Measurements from ENCODE around the gene NEAT1. TPM values are rescaled to one million over a fixed set of nuclear protein-coding genes. Genes with fewer than 3 reads are reported as not detected.

NEAT1 gene
- total RNA-seq, 2 experiments from 2014 or later: 525 to 618 TPM

DNA sequence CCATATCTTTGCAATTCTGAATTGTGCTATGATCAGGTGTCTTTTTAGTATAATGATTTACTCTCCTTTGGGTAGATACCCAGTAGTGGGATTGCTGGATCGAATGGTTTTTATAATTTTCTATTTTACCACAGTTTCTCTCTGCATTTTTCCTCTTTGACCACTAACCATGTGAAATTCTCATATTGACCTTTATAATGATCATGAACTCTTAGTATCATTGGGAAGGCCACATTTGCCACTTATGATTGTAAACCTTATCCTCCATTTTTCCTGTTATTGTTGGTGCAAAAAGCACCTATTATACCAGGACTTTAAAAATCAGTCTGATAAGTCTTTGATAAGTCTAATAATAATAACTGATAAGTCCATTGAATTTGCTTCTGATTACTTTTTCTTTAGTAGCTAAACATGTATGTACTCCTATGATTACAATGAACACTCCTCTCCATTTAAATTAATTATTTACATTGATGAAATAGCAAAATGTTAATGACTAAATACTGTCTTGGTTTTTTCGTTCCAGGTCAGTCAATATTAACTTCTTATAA is 9.6 kb downstream of the NEAT1 start:
- no peaks in the 10 kb centered on the region for H3K9me3 Mint-ChIP-seq (ENCODE audit: low read depth)
- peak overlapping the region; percentile 79 for H3K27ac Mint-ChIP-seq
- CTCF ChIA-PET: interaction anchor here (0.9 to 1.5 kb wide), 9 partner anchors 8 to 78 kb away, joined by 3 to 24 read pairs (median 3); no protein-coding TSS in a partner anchor

DNA sequence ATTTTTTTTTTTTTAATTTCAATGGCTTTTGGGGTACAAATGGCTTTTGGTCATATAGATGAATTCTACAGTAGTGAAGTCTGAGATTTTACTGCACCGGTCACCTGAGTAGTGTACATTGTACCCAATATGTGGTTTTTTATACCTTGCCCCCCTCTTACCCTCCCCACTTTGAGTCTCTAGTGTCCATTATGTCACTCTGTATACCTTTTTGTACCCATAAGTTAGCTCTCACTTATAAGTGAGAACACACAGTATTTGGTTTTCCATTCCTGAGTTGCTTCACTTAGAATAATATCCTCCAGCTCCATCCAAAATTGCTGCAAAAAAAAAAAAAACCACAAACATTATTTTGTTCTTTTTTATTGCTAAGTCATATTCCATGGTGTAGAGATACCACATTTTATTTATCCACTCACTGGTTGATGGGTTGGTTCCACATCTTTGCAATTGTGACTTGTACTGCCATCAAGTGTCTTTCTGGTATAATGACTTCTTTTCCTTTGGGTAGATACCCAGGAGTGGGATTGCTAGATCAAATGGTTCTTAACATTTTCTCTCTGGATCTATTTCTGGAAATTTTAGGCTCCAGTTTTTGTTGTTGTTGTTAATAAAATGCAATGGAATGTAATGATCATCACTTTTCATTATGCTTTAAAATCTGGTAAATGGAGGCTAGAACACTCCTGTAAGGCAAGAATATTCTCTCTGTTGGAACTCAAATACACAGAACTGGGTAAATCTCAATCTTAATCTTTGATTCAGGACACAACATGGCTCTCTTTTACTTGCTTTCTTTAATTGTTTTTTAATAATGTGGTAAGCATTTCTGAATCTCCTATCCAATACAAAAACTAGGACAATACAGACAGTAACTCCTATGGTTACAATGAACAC is 10.3 kb downstream of the NEAT1 start:
- DNase-seq (peak; percentile 32), ATAC-seq (no peak)
- peaks cover 59% of the 10 kb centered on the region for H3K36me3 Mint-ChIP-seq
- H3K9me3 Mint-ChIP-seq (ENCODE audit: low read depth): no peaks in the 10 kb centered on the region
- H3K27ac Mint-ChIP-seq: peak overlapping the region; percentile 71
- CTCF ChIA-PET: interaction anchor here (0.9 to 2.8 kb wide), 10 partner anchors 9 to 77 kb away, joined by 3 to 24 read pairs (median 3); no protein-coding TSS in a partner anchor
- no peak overlapping the region for H3K4me3 Mint-ChIP-seq
- H3K4me1 Mint-ChIP-seq: peaks cover 84% of the 10 kb centered on the region
- H3K27me3 Mint-ChIP-seq: no peaks in the 10 kb centered on the region

More for the DNA sequence above, 9.6 kb downstream of the NEAT1 start:
- ATAC-seq (no peak), DNase-seq (no peak)
- H3K4me1 Mint-ChIP-seq: peaks cover 84% of the 10 kb centered on the region
- peaks cover 59% of the 10 kb centered on the region for H3K36me3 Mint-ChIP-seq
- H3K4me3 Mint-ChIP-seq: peak overlapping the region; percentile 38
- H3K27me3 Mint-ChIP-seq: no peaks in the 10 kb centered on the region

DNA sequence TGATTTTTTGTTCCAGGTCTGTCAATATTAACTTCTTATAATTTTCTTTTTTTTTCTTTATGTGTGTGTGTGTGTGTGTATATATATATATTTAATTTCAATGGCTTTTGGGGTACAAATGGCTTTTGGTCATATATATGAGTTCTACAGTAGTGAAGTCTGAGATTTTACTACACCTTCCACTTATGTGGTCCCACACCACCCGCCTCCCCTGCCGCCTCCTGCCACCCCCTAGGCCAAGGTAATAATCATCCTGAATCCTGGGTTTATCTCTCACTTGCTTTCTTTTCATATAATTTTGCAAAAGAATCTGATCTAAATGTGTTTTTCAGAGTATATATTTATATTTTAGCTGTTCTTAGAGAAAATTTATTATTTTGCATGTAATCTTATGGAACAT is 11.1 kb downstream of the NEAT1 start:
- no peak overlapping the region for H3K27ac Mint-ChIP-seq
- H3K9me3 Mint-ChIP-seq (ENCODE audit: low read depth): no peaks in the 10 kb centered on the region
- no peaks in the 10 kb centered on the region for H3K27me3 Mint-ChIP-seq
- no peak overlapping the region for H3K4me3 Mint-ChIP-seq
- ATAC-seq (no peak), DNase-seq (peak; percentile 9)
- H3K36me3 Mint-ChIP-seq: peaks cover 59% of the 10 kb centered on the region
- CTCF ChIA-PET: interaction anchor here (0.6 to 2.8 kb wide), 2 partner anchors 18 to 80 kb away, joined by 3 to 11 read pairs; no protein-coding TSS in a partner anchor
- peaks cover 82% of the 10 kb centered on the region for H3K4me1 Mint-ChIP-seq

DNA sequence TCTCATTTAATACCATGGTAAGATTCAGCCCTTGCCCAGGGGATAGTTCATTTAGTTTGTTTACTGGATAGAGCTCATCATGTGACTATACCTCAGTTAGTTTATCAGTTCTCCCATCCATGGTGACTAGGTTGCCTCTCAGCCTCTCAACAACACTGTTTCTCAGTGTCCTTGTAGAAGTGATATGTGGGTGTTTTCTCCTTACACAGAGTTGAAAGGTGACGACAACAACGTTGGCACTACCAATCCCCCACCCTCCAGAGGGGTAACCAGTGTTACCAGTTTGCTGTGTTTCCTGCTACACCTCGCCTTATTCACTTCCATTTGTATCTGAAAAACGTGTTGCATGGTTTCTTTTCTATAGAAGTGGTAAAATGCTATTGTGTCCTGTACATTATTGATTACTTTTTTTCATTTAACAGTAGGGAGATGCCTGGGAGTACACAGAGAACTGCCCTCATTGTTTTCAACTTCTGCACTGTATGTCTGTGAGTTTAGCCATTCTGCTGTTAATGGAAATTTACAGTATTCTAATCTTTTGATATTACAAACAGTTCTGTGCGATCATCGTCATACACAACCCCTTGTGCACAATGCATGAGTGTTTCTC is 11.6 kb downstream of the NEAT1 start:
- DNase-seq: peak; percentile 31
- H3K27ac Mint-ChIP-seq: peak overlapping the region; percentile 23
- H3K36me3 Mint-ChIP-seq: peaks cover 61% of the 10 kb centered on the region
- peaks cover 85% of the 10 kb centered on the region for H3K4me1 Mint-ChIP-seq
- H3K9me3 Mint-ChIP-seq (ENCODE audit: low read depth): no peaks in the 10 kb centered on the region
- ATAC-seq: no peak
- no peak overlapping the region for H3K4me3 Mint-ChIP-seq
- no peaks in the 10 kb centered on the region for H3K27me3 Mint-ChIP-seq
- CTCF ChIA-PET: interaction anchor here (0.6 to 2.8 kb wide), 2 partner anchors 18 to 80 kb away, joined by 3 to 11 read pairs; no protein-coding TSS in a partner anchor

DNA sequence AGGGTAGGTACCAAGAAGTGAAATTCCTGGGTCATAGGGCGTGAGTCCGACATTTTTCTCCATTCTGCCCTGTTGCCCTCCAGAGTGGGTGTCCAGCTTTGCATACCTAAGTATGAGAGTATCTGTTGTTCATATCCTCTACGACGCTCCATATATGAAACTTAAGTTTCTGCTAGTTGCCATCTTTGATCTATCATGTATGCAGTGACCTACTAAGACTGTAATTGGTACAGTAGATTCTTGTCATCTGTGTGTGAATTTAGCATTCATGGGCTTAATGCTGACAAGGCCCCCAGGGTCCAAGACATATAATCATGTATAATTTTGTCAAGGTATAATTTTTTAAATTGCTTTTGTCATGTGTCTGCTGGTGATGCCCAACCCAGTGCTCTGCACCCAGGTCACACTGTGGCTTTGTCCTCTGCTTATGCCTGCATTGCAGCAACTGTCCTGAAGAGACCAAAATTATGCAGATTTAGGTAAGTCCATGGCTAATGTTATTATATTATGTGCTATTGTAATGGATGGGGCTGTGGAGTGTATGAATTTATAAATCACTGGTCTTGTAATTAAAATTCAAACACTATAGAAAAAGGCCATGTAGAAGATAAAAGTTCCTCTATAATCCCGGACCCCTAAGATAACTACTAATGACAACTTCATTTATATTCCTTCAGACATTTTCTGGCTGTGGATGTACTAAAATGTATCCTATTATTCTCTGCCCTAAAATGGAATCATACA is 12.2 kb downstream of the NEAT1 start:
- H3K9me3 Mint-ChIP-seq (ENCODE audit: low read depth): no peaks in the 10 kb centered on the region
- DNase-seq (peak; percentile 35), ATAC-seq (no peak)
- H3K4me1 Mint-ChIP-seq: peaks cover 85% of the 10 kb centered on the region
- no peaks in the 10 kb centered on the region for H3K27me3 Mint-ChIP-seq
- peak overlapping the region; percentile 23 for H3K27ac Mint-ChIP-seq
- CTCF ChIA-PET: interaction anchor here (2.8 kb wide), 1 partner anchor 19 kb away, joined by 11 read pairs; no protein-coding TSS in a partner anchor
- peaks cover 65% of the 10 kb centered on the region for H3K36me3 Mint-ChIP-seq
- no peak overlapping the region for H3K4me3 Mint-ChIP-seq

DNA sequence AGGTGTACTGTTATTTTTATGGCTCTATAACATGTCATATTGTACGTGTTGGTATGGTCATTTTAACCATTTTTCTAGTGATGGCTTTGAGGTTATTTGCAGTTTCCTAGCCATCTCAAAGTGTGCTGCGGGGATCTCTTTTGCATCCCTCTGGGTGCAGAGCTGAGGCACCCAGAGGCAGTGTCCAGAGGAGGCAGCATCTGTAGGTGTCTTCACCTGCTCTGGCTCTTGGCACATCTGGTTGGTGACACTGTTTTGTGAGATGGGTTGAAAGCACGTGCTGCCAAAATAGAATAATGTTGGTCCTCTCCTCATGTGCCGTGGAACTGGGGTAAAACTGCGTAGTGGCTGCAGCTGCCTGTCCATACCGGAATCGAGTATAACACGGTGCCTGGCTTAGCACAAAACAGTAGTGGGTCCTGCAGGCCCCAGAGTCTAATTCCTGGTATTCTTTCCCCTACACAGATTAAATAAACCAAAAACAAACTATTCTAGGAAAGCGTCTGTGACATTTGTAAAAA is 12.9 kb downstream of the NEAT1 start:
- no peaks in the 10 kb centered on the region for H3K27me3 Mint-ChIP-seq
- CTCF ChIA-PET: interaction anchor here (2.8 kb wide), 1 partner anchor 19 kb away, joined by 11 read pairs; no protein-coding TSS in a partner anchor
- no peak overlapping the region for H3K27ac Mint-ChIP-seq
- H3K36me3 Mint-ChIP-seq: peaks cover 64% of the 10 kb centered on the region
- H3K4me3 Mint-ChIP-seq: no peak overlapping the region
- no peaks in the 10 kb centered on the region for H3K9me3 Mint-ChIP-seq (ENCODE audit: low read depth)
- peaks cover 84% of the 10 kb centered on the region for H3K4me1 Mint-ChIP-seq
- no peak for ATAC-seq
- peak; percentile 27 for DNase-seq

DNA sequence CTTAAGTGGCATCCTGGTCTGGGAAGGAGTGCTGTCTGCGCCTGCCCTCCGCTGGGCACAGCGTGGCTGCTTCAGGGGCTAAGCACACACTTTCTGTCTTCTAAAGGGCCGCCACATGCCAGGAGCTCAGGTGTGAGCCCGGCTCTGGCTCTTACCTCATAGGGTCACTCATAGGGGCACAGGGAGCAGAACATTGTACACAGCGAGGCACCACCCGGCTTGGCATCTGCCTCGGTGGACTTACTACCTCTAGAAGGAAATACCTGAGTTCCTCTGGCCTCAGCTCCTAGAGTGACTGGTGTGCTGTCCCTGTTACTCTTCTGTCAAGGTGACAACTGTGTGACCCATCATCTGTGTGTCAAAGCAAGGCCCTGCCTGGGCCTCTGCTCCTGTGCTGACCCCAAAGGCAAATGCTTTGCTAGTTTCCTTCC is 13.4 kb downstream of the NEAT1 start:
- H3K27me3 Mint-ChIP-seq: no peaks in the 10 kb centered on the region
- no peak overlapping the region for H3K4me3 Mint-ChIP-seq
- H3K27ac Mint-ChIP-seq: peak overlapping the region; percentile 44
- peaks cover 65% of the 10 kb centered on the region for H3K36me3 Mint-ChIP-seq
- H3K4me1 Mint-ChIP-seq: peaks cover 83% of the 10 kb centered on the region
- CTCF ChIA-PET: interaction anchor here (2.8 kb wide), 1 partner anchor 20 kb away, joined by 11 read pairs; no protein-coding TSS in a partner anchor
- DNase-seq (peak; percentile 39), ATAC-seq (no peak)
- no peaks in the 10 kb centered on the region for H3K9me3 Mint-ChIP-seq (ENCODE audit: low read depth)

DNA sequence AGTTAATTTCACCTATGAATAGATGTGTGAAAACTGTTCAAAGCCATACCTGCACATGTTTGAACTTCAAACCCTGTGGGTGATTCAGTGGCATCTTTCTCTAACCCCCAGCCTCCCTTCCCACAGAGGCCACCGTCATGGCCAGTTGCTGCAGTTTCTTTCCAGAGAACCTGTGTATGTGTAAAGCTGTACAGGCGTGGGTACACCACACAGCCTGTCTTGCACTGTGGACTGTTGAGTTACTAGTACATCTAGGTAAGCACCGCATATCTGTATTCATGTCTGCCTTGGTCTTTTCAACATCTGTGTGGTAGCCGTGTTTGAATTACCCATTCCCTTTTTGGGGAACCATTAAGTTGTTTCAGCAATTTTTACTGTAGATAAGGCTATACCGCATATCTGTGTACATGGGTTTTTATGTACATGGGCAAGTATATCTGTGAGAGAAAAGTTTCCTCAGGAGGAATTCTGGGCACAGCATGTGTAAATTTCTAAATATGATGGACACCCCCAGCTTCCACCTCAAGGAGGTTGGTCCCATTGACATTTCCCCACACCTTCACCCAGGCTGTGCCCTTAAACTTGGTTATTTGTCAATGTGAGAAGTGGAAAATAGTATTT is 13.9 kb downstream of the NEAT1 start:
- H3K9me3 Mint-ChIP-seq (ENCODE audit: low read depth): no peaks in the 10 kb centered on the region
- peak; percentile 39 for DNase-seq
- CTCF ChIA-PET: interaction anchor here (1.2 to 1.9 kb wide), 2 partner anchors 20 to 73 kb away, joined by 4 to 11 read pairs; no protein-coding TSS in a partner anchor
- H3K4me3 Mint-ChIP-seq: no peak overlapping the region
- peaks cover 64% of the 10 kb centered on the region for H3K36me3 Mint-ChIP-seq
- no peaks in the 10 kb centered on the region for H3K27me3 Mint-ChIP-seq
- peaks cover 84% of the 10 kb centered on the region for H3K4me1 Mint-ChIP-seq
- ATAC-seq: no peak
- H3K27ac Mint-ChIP-seq: peak overlapping the region; percentile 44

DNA sequence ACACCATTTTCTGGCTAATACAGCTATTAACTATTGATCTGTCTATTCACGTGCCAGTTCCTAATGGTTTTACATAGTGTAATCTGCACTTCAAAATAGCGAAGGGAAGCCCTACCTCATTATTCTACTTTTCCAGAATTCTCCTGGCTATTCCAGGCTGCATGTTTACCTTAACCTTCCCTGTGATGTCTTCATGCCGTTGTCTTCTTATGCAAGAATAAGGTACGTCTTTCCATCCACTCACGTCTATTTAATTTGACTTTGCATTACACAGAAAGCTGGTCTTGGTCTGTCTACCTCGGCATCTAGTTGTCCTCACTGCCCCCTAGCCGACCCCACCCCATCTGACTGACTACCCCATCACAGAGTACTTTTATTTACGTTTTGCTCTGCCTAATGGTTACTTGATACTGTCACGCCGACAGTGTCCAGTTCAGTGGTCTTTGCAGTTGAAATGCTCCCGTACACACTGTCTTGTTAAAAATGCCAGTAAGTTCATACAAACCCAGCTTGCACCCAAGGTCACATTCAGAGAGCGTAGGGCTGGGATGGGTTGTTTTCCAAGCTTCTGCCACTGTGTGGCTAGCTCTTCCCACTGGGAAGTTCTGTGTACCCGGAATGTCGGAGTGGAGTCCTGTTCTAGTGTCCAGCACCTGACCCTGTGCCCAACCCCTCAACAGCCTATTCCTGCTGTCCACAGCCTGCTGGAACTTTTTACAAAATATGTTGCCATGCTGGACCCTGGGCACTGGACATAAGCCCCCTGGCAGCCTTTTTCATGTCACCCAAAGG is 15.0 kb downstream of the NEAT1 start:
- CTCF ChIA-PET: interaction anchor here (0.6 to 1.9 kb wide), 4 partner anchors 11 to 72 kb away, joined by 3 to 11 read pairs (median 4); no protein-coding TSS in a partner anchor
- Mint-ChIP-seq H3K27me3 (no peaks in the 10 kb centered on the region), H3K4me1 (peaks cover 83% of the 10 kb centered on the region), H3K36me3 (peaks cover 61% of the 10 kb centered on the region), H3K27ac (peak overlapping the region; percentile 27), H3K4me3 (no peak overlapping the region), H3K9me3 (ENCODE audit: low read depth) (no peaks in the 10 kb centered on the region)
- ATAC-seq (no peak), DNase-seq (peak; percentile 28)

DNA sequence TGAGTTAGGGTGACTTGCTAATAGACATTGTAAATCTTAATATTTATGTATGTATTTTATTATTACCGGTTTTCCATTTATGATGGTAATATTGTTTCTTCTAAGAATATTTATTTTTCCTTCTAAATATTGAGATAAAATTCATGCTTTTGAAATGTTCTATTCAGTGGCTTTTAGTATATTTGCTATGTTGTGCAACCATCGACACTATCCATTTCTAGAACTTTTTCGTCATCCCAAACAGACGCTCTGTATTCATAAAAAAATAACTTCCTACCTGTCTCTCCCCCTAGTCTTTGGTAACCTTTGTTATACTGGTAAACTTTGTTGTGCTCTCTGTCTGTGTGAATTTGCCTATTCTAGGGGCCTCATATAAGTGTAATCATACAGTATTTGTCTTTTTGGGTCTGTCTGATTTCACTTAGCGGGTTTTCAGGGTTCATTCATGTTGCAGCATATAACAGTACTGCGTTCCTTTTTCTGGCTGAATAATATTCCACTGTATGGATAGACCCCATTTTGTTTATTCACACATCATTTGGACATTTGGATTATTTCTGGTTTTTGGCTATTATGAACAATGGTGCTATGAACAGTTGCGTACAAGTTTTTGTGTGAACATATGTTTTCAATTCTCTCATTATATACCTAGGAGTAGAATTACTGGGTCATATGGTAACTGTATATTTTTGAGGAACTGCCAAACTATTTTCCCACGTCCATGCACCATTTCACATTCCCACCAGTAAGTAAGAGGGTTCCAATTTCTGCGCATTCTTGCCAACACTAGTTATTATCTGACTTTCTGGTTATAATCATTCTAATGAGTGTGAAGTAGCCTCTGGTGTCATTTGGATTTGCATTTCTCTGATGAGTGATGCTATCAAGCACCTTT is 15.9 kb downstream of the NEAT1 start:
- H3K4me1 Mint-ChIP-seq: peaks cover 81% of the 10 kb centered on the region
- ATAC-seq (no peak), DNase-seq (peak; percentile 0)
- CTCF ChIA-PET: interaction anchor here (0.6 to 1.9 kb wide), 2 partner anchors 10 to 22 kb away, joined by 3 to 11 read pairs; no protein-coding TSS in a partner anchor
- no peaks in the 10 kb centered on the region for H3K27me3 Mint-ChIP-seq
- no peak overlapping the region for H3K4me3 Mint-ChIP-seq
- no peaks in the 10 kb centered on the region for H3K9me3 Mint-ChIP-seq (ENCODE audit: low read depth)
- H3K36me3 Mint-ChIP-seq: peaks cover 61% of the 10 kb centered on the region
- no peak overlapping the region for H3K27ac Mint-ChIP-seq

Measured in activated CD8-positive, alpha-beta memory T cell treated with anti-CD3 and anti-CD28 coated beads, Interleukin-2, amount 10 ng/mL, durations not matched to agents 7 days and 5 days (primary cell).